ENCODE data around the gene GOLGA8O. TPM values are rescaled to one million over a fixed set of nuclear protein-coding genes. Genes with fewer than 3 reads are reported as not detected.

GOLGA8O gene
- total RNA-seq, 1 experiment from 2014 or later = 0.10 TPM

Other genes starting within 250 kb of the GOLGA8O start
- gene GOLGA8K, start 52.3 kb downstream of the GOLGA8O start, total RNA-seq (2014; rRNA removed; shearing (Covaris generic)) = 0.59 TPM in 1 of 2 replicates, not detected in the other
- gene GOLGA8N, start 137.8 kb upstream of the GOLGA8O start, total RNA-seq (2014; rRNA removed; shearing (Covaris generic)) = 0.80 and 0.81 TPM in 2 replicates
- gene ARHGAP11A, start 159.9 kb upstream of the GOLGA8O start, total RNA-seq (2014; rRNA removed; shearing (Covaris generic)) = 40.9 and 53.1 TPM in 2 replicates
- 6.0 and 21.2 TPM in 2 replicates for gene SCG5, start 186.1 kb upstream of the GOLGA8O start, total RNA-seq (2014; rRNA removed; shearing (Covaris generic))

All from H7 (cell line).